GM12872 (cell line): ENCODE data around the gene TBL1X.

ENCODE experiments used
- CTCF ChIP-seq: IDR thresholded peaks from 3 replicates; pipeline ENCODE4 v1.5.1; 2011; ENCODE audit warnings: low read depth, mild to moderate bottlenecking, low read length, moderate library complexity; ENCODE audit not compliant: insufficient read depth

TBL1X gene

DNA sequence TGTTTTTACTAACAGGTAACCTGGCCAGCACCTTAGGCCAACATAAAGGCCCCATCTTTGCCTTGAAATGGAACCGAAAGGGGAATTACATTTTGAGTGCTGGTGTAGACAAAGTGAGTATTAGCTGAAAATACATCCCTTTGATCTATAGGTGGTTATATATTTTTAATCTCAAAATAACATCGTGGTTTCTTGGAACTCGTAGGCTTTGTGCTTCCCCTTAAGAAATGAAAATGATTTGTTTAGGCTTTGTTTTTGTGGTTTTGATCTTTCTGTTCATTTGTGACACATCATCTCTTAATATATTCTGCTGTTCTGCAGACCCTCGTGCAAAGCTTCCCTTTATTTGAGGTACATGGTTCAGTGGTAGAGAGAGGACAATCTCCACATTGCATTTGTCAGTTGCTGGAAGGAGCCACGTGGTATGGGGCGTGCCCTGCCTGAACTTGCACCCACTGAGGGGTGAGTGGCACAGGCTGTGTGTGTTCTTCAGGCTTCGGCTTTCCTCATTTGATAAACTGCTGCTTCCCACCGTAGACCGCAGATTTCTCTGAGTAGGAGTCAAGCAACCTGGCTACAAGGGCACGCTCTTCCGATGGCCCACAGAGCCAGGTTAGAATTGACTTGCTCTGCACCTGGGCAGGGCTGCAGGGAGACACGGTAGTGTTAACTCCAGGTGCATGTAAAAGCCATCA, 228.6 kb downstream of the TBL1X start:
- no peak for TF ChIP-seq CTCF

DNA sequence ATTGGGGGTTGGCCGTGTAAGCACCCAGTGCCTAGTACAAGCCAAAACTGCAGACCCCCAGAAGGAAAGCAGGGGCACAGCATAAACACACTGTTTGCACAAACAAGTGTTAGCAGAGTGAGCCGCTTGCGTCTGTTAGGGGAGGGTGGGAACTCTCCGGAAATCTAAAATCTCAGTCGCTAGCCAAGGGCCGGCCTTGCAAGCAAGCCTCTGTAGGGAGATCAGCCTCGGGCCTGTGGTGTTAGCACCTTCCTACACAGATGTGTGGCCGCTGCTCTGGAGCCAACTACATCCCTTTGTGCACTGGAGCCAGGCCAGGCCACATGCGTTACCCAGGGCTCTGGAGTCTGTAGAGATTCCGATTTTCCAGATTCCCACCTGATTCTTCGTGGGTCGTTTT, 233.7 kb downstream of the TBL1X start:
- TF ChIP-seq CTCF: no peak

GRCh38 chrX:9700555-9700954, 235.7 kb downstream of the TBL1X start:
- no peak for TF ChIP-seq CTCF

DNA sequence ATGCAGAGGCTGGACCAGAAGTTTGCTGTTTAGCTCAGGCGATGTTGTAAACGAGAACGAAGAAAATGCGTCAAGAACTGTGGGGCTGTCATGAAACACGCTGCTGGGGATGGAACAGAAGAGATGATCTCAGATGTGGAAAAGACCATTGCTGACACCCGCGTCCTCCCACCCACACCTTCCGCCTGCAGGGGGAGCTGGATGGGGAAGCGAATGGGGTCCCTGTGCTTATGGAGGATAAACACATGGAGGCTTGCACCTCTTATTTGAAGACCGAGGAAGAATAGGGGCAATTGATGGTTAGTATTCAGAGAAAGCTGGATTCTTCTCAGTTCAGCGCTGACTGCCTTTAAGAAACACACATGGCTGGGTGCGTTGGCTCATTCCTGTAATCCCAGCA, 236.9 kb downstream of the TBL1X start:
- no peak for TF ChIP-seq CTCF

- TF ChIP-seq CTCF: no peak
Observed at GRCh38 chrX:9703406-9703805, 238.5 kb downstream of the TBL1X start.

DNA sequence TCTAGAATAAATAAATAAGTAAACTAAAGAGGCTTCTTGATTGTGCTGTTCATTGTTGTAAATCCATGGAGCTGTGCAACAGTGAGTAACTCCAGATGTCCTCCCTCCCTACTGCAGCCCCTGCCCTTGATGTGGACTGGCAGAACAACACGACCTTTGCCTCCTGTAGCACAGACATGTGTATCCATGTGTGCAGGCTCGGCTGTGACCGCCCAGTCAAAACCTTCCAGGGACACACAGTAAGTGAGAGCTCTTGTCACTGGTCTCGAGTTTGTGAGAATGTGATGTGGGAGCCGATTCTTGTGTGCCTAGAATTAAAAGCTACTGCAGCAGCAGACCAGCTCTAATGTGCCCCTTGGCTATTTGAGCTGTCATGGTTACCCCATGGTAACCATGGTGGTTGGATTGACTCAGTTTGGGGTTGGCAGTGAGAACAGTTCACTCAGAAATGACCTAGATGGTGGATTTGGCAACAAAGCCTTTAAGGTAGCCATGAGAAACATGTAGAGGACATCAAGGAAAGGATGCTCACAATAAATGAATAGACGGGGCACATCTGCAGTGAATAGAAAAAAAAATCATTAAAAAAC, 240.1 kb downstream of the TBL1X start:
- TF ChIP-seq CTCF: no peak

DNA sequence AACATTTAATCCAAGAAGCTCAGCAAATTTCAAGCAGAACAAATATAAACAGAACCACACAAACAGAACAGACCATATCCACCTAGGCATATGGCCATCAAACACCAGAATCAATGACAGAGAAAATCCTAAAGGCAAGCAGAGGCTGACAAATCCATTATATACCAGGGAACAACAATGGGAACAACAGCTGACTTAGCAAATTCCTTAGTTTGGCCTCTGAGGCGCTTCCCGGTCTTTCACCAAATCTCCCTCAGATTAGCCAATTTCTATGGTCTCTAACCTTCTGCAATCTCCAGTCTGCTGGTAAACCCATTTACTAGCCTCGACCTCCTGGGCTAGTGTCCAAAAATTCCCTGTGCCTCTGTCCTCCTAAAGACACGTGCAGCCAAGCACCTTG, 241.6 kb downstream of the TBL1X start:
- no peak for TF ChIP-seq CTCF
